Esophagus (tissue), 2 donors: ENCODE measurements around the gene RGL2. TPM values are rescaled to one million over a fixed set of nuclear protein-coding genes. Genes with fewer than 3 reads are reported as not detected.
"Not testable (repeated sequence)": the region's sequence is repeated elsewhere in the genome, so short reads cannot be mapped to it uniquely, and the experiment has no call there.

ENCODE experiments used
- H3K27ac ChIP-seq, 2 donors: one replicate each; pipeline ENCODE4 v1.5.1; 2013; ENCODE audit warnings: low read depth in 2 of 2, mild to moderate bottlenecking in 2 of 2, inconsistent platforms in 1 of 2, low read length in 1 of 2, moderate library complexity in 1 of 2
- H3K27me3 ChIP-seq, 2 donors: one replicate each; pipeline ENCODE4 v1.6.1; 2013; ENCODE audit warnings: low read length in 2 of 2, control low read depth in 1 of 2, mild to moderate bottlenecking in 1 of 2; ENCODE audit not compliant: insufficient read depth in 2 of 2, control insufficient read depth in 1 of 2
- H3K36me3 ChIP-seq, 2 donors: one replicate each; pipeline ENCODE4 v1.6.1; 2013; ENCODE audit warnings: low read length in 1 of 2; ENCODE audit not compliant: control insufficient read depth in 2 of 2, insufficient read depth in 2 of 2
- H3K4me1 ChIP-seq, 2 donors: one replicate each; pipeline ENCODE4 v1.6.1; 2013; ENCODE audit warnings: low read length in 1 of 2; ENCODE audit not compliant: control insufficient read depth in 2 of 2, insufficient read depth in 2 of 2
- H3K4me3 ChIP-seq, 2 donors: one replicate each; pipeline ENCODE4 v1.5.1; 2013; ENCODE audit warnings: low read length in 2 of 2, mild to moderate bottlenecking in 2 of 2, low read depth in 1 of 2, moderate library complexity in 1 of 2
- H3K9me3 ChIP-seq, 2 donors: one replicate each; pipeline ENCODE4 v1.6.1; 2013; ENCODE audit warnings: mild to moderate bottlenecking in 2 of 2, low read depth in 1 of 2, low read length in 1 of 2, moderate library complexity in 1 of 2; ENCODE audit not compliant: control insufficient read depth in 2 of 2, insufficient read depth in 1 of 2
- WGBS, 2 donors: extraction: QIAGEN DNeasy Blood & Tissue Kit; methylation state at CpG; one replicate each; pipeline ENCODE4 v1.1.7; 2013; 5-methylcytosine and 5-hydroxymethylcytosine counted together
- polyA plus RNA-seq, 2 donors: library from polyadenylated mRNA; stranded (reverse); fragments of 200-250 nt; gene quantifications; one replicate each; pipeline ENCODE4 v1.2.3, GENCODE V29; 2013
- donor health status: healthy with polysubstance abuse.
- donor health status: Bipolar disorder and iron deficiency.

The RGL2 gene
- 100 to 1,000 TPM in 1 of 2 donors, 10 to 100 TPM in 1; 58.7 to 134 TPM for polyA plus RNA-seq

- Histone ChIP-seq H3K27ac (peak within 1 kb of the TSS; percentile 99 to 100), H3K9me3 (no peaks in the 10 kb centered on the region), H3K4me1 (peaks cover 0 to 8% of the 10 kb centered on the region in 2 donors), H3K27me3 (no peaks in the 10 kb centered on the region), H3K36me3 (peaks cover 9 to 16% of the 10 kb centered on the region in 2 donors), H3K4me3 (peak within 1 kb of the TSS; percentile 76 to 90)
- 1% methylated on average over 13 to 34 of the region's 34 CpGs for WGBS, 2 donors
Measured at GRCh38 chr6:33298773-33299236, at the start of gene RGL2. RGL2 (minus strand) TSS chr6:33298942; CDS start chr6:33298610, 332 bp downstream.

DNA sequence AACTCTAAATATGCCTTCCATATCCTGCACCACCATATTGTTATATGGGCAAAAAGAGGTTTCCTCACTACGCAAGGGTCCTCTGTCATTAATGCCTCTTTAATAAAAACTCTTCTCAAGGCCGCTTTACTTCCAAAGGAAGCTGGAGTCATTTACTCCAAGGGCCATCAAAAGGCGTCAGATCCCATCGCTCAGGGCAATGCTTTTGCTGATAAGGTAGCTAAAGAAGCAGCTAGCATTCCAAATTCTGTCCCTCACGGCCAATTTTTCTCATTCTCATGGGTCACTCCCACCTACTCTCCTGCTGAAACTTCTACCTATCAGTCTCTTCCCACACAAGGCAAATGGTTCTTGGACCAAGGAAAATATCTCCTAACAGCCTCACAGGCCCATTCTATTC lies 49.1 kb upstream of the RGL2 start:
- Histone ChIP-seq H3K9me3 (no peaks in the 10 kb centered on the region), H3K27ac (no peak overlapping the region), H3K4me3 (no peak overlapping the region), H3K27me3 (no peaks in the 10 kb centered on the region), H3K4me1 (no peaks in the 10 kb centered on the region), H3K36me3 (no peaks in the 10 kb centered on the region)
- WGBS, 2 donors: 87 to 93% methylated on average over 5 of the region's 5 CpGs

DNA sequence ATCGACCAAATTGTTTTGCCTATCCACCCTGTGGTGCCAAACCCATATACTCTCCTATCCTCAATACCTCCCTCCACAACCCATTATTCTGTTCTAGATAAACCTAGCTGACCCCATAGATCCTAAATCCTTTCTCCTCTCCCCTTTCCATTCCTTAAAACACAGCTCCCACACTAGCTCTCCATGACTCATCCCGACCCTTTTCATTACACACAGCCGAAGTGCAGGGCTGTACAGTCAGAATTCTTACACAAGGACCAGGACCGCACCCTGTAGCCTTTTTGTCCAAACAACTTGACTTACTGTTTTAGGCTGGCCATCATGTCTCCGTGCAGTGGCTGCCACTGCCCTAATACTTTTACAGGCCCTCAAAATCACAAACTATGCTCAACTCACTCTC lies 48.2 kb upstream of the RGL2 start:
- not testable (repeated sequence) for H3K9me3 ChIP-seq, H3K27ac ChIP-seq, H3K27me3 ChIP-seq, H3K4me3 ChIP-seq, H3K4me1 ChIP-seq, H3K36me3 ChIP-seq
- 65 to 74% methylated on average over 5 of the region's 5 CpGs for WGBS, 2 donors

DNA sequence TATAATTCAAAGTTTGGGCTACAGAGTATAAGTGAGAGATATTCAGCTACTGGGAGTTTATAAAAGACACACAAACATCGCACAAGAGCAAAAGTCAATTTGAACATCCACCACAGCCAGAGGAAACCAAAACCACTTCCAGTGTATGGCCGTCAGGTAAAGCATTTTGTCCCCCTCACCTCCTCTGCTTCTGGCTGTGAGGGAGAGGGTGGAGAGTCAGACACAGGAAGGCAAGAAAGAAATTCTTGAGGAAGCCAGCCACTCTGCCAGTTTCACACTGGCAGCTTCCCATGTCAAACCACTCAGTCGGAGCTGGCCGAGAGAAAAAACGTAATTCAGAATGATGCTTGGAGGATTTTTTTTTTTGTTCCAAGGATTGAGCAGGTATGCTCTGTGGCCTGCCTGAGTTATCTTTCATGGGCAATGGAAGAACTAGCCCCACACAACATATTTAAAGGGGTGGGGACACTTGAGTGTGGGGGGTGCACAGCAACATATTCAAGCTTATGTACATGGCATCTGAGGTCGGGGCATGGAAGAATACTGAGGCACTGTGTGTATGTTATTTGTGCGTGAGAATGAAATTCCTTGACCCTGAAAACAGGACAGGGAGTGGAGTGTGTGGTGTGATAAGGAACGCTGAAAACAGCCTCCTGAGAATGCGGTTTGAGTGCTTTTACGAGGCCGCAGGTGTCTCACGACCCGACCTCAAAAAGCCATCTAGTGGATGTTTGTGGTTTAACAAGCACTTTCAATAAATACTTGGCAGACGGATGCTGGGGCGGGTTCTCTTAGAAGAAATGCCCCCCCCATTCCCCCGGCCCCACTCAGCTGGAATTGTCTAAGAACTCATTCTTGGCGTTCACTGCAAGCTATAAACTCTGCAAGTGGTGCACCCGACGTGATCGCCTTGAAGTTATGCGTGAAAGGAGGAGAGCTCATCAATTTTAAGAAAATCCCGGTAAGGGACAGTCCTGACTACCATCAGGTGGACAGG lies 46.3 kb upstream of the RGL2 start:
- Histone ChIP-seq H3K27me3 (no peaks in the 10 kb centered on the region), H3K4me1 (no peaks in the 10 kb centered on the region), H3K4me3 (no peak overlapping the region), H3K36me3 (no peaks in the 10 kb centered on the region), H3K9me3 (no peaks in the 10 kb centered on the region), H3K27ac (peak overlapping the region; percentile 6 to 64)
- WGBS, 2 donors: 19% methylated on average over 22 of the region's 22 CpGs

- Histone ChIP-seq H3K4me1 (no peaks in the 10 kb centered on the region), H3K27me3 (no peaks in the 10 kb centered on the region), H3K27ac (peak overlapping the region in 1 of 2 donors; percentile 2), H3K4me3 (no peak overlapping the region), H3K36me3 (no peaks in the 10 kb centered on the region), H3K9me3 (no peaks in the 10 kb centered on the region)
- WGBS, 2 donors: 72 to 74% methylated on average over 6 of the region's 6 CpGs
Measured at GRCh38 chr6:33343953-33344611, 45.3 kb upstream of the RGL2 start.

- WGBS, 2 donors: 87 to 90% methylated on average over 7 of the region's 7 CpGs
- H3K4me3 ChIP-seq, H3K4me1 ChIP-seq, H3K9me3 ChIP-seq, H3K36me3 ChIP-seq, H3K27me3 ChIP-seq: not testable (repeated sequence)
- peak overlapping the region in 1 of 2 donors; percentile 7 for H3K27ac ChIP-seq
Measured at GRCh38 chr6:33343606-33343952, 44.8 kb upstream of the RGL2 start.

- Histone ChIP-seq H3K9me3 (no peaks in the 10 kb centered on the region), H3K36me3 (no peaks in the 10 kb centered on the region), H3K27ac (no peak overlapping the region), H3K27me3 (no peaks in the 10 kb centered on the region), H3K4me3 (no peak overlapping the region), H3K4me1 (no peaks in the 10 kb centered on the region)
- WGBS, 2 donors: 78 to 82% methylated on average over 6 of the region's 6 CpGs
Measured at GRCh38 chr6:33339193-33339592, 40.5 kb upstream of the RGL2 start.

GRCh38 chr6:33336495-33336894 lies 37.8 kb upstream of the RGL2 start:
- Histone ChIP-seq H3K36me3 (no peaks in the 10 kb centered on the region), H3K27ac (no peak overlapping the region), H3K4me3 (no peak overlapping the region), H3K27me3 (no peaks in the 10 kb centered on the region), H3K4me1 (no peaks in the 10 kb centered on the region), H3K9me3 (no peaks in the 10 kb centered on the region)
- WGBS, 2 donors: 85 to 88% methylated on average over 3 of the region's 3 CpGs

DNA sequence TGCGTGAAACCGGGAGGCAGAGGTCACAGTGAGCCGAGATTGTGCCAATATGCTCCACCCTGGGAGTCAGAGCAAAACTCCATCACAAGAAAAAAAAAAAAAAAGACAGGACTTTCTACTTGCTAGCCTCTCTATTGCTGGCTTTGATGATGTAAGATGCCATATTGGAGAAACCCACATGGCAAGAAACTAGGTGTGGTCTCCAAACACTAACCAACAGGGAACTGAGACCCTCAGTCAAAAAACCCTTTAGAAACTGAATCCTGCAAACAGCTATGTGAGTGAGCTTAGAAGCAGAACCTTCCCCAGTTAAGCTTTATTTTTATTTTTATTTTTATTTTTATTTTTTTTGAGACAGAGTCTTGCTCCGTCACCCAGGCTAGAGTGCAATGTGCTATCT lies 37.2 kb upstream of the RGL2 start:
- 78 to 80% methylated on average over 4 of the region's 4 CpGs for WGBS, 2 donors
- Histone ChIP-seq H3K36me3 (no peaks in the 10 kb centered on the region), H3K9me3 (no peaks in the 10 kb centered on the region), H3K4me1 (no peaks in the 10 kb centered on the region), H3K4me3 (no peak overlapping the region), H3K27me3 (no peaks in the 10 kb centered on the region), H3K27ac (no peak overlapping the region)
